ENCODE measurements around the gene DSCAM.
"Not testable (repeated sequence)": the region's sequence is repeated elsewhere in the genome, so short reads cannot be mapped to it uniquely, and the experiment has no call there.

The DSCAM gene

GRCh38 chr21:40385883-40386282 is 461.1 kb downstream of the DSCAM start:
- DNase-seq (ENCODE audit: low read depth) = no peak

- no peak for DNase-seq (ENCODE audit: low read depth)
Observed at GRCh38 chr21:40383951-40384350, 463.0 kb downstream of the DSCAM start.

GRCh38 chr21:40381111-40381510 is 465.8 kb downstream of the DSCAM start:
- no peak for DNase-seq (ENCODE audit: low read depth)

- no peak for DNase-seq (ENCODE audit: low read depth)
Observed at GRCh38 chr21:40379881-40380810, 466.8 kb downstream of the DSCAM start.

- no peak for DNase-seq (ENCODE audit: low read depth)
Observed at GRCh38 chr21:40377135-40377534, 469.8 kb downstream of the DSCAM start.

GRCh38 chr21:40373761-40374160 is 473.2 kb downstream of the DSCAM start:
- no peak for DNase-seq (ENCODE audit: low read depth)

- no peak for DNase-seq (ENCODE audit: low read depth)
Observed at GRCh38 chr21:40372506-40372905, 474.5 kb downstream of the DSCAM start.

- DNase-seq (ENCODE audit: low read depth) = no peak
Observed at GRCh38 chr21:40371329-40371728, 475.6 kb downstream of the DSCAM start.

GRCh38 chr21:40356644-40357043 is 490.3 kb downstream of the DSCAM start:
- no peak for DNase-seq (ENCODE audit: low read depth)

GRCh38 chr21:40355076-40355475 is 491.9 kb downstream of the DSCAM start:
- DNase-seq (ENCODE audit: low read depth) = no peak

GRCh38 chr21:40351006-40351405 is 496.0 kb downstream of the DSCAM start:
- DNase-seq (ENCODE audit: low read depth) = no peak

- DNase-seq (ENCODE audit: low read depth) = no peak
Observed at GRCh38 chr21:40349591-40349990, 497.4 kb downstream of the DSCAM start.

GRCh38 chr21:40345711-40346321 is 501.1 kb downstream of the DSCAM start:
- no peak for DNase-seq (ENCODE audit: low read depth)

GRCh38 chr21:40340357-40340756 is 506.6 kb downstream of the DSCAM start:
- no peak for DNase-seq (ENCODE audit: low read depth)

- DNase-seq (ENCODE audit: low read depth) = no peak
Observed at GRCh38 chr21:40339050-40339449, 507.9 kb downstream of the DSCAM start.

- no peak for DNase-seq (ENCODE audit: low read depth)
Observed at GRCh38 chr21:40337981-40338380, 509.0 kb downstream of the DSCAM start.

GRCh38 chr21:40335704-40336103 is 511.3 kb downstream of the DSCAM start:
- DNase-seq (ENCODE audit: low read depth) = no peak

GRCh38 chr21:40334159-40334558 is 512.8 kb downstream of the DSCAM start:
- no peak for DNase-seq (ENCODE audit: low read depth)

- no peak for DNase-seq (ENCODE audit: low read depth)
Observed at GRCh38 chr21:40333731-40334130, 513.2 kb downstream of the DSCAM start.

GRCh38 chr21:40331804-40332203 is 515.2 kb downstream of the DSCAM start:
- DNase-seq (ENCODE audit: low read depth) = no peak

GRCh38 chr21:40331172-40331571 is 515.8 kb downstream of the DSCAM start:
- DNase-seq (ENCODE audit: low read depth) = no peak

GRCh38 chr21:40324389-40324788 is 522.6 kb downstream of the DSCAM start:
- DNase-seq (ENCODE audit: low read depth) = no peak

GRCh38 chr21:40320718-40321117 is 526.2 kb downstream of the DSCAM start:
- DNase-seq (ENCODE audit: low read depth) = not testable (repeated sequence)
